GM23248 (cell line): Measurements from ENCODE around the gene ENOX1.

ENCODE experiments used
- EZH2 ChIP-seq: fragments of 200-600 bp; sonication (generic); IDR thresholded peaks from 2 replicates; pipeline ENCODE4 v1.6.1; 2018; ENCODE audit warnings: antibody characterized with exemption, mild to moderate bottlenecking; ENCODE audit not compliant: insufficient read depth, poor library complexity, severe bottlenecking
- EZH2phosphoT487 ChIP-seq: fragments of 200-600 bp; sonication (generic); IDR thresholded peaks from 2 replicates; pipeline ENCODE4 v1.6.1; 2018; ENCODE audit warnings: antibody characterized with exemption, moderate library complexity, mild to moderate bottlenecking, low read depth; ENCODE audit not compliant: insufficient read depth

GRCh38 chr13:43652760-43653159 is 134.0 kb downstream of the ENOX1 start:
- no peak for TF ChIP-seq EZH2
- TF ChIP-seq EZH2phosphoT487: no peak
